Endometrial microvascular endothelial cells (primary cell): Measurements from ENCODE around the gene C9orf72. TPM values are rescaled to one million over a fixed set of nuclear protein-coding genes. Genes with fewer than 3 reads are reported as not detected.

ENCODE experiments used
- in situ Hi-C: cut with HindIII; loops from 2 replicates; pipeline ENCODE4 v1.10.0; 2017; ENCODE audit warnings: low sequenced_read_pairs, low pct_unique_long_range_greater_than_20kb; ENCODE audit errors: inconsistent ontology term
- total RNA-seq: library from RNA; depleted of rRNA; stranded (reverse); fragments of >200 nt; gene quantifications from one replicate; pipeline ENCODE4 v1.2.3, GENCODE V29; 2015; ENCODE audit errors: inconsistent ontology term

The C9orf72 gene
- total RNA-seq, 1 donor from 2014 or later, result 8.3 TPM

- in situ Hi-C loops, result no loop called here
Measured at GRCh38 chr9:27545471-27545870, 27.8 kb downstream of the C9orf72 start.

- in situ Hi-C loops, result no loop called here
Measured at GRCh38 chr9:27542508-27542907, 30.8 kb downstream of the C9orf72 start.

- in situ Hi-C loops, result no loop called here
Measured at GRCh38 chr9:27541740-27542139, 31.5 kb downstream of the C9orf72 start.

- in situ Hi-C loops, result no loop called here
Measured at GRCh38 chr9:27540502-27540901, 32.8 kb downstream of the C9orf72 start.

- in situ Hi-C loops, result no loop called here
Measured at GRCh38 chr9:27539479-27540441, 33.5 kb downstream of the C9orf72 start.

- in situ Hi-C loops, result no loop called here
Measured at GRCh38 chr9:27538647-27539046, 34.6 kb downstream of the C9orf72 start.

- in situ Hi-C loops, result no loop called here
Measured at GRCh38 chr9:27537756-27538155, 35.5 kb downstream of the C9orf72 start.

- in situ Hi-C loops, result no loop called here
Measured at GRCh38 chr9:27537027-27537435, 36.2 kb downstream of the C9orf72 start.

- in situ Hi-C loops, result no loop called here
Measured at GRCh38 chr9:27536168-27536567, 37.1 kb downstream of the C9orf72 start.

GRCh38 chr9:27535701-27536118, 37.6 kb downstream of the C9orf72 start:
- in situ Hi-C loops, result no loop called here

- in situ Hi-C loops, result no loop called here
Measured at GRCh38 chr9:27534658-27535209, 38.5 kb downstream of the C9orf72 start.

- in situ Hi-C loops, result no loop called here
Measured at GRCh38 chr9:27534131-27534530, 39.1 kb downstream of the C9orf72 start.

- in situ Hi-C loops, result no loop called here
Measured at GRCh38 chr9:27533311-27533710, 40.0 kb downstream of the C9orf72 start.

- in situ Hi-C loops, result no loop called here
Measured at GRCh38 chr9:27532046-27532445, 41.2 kb downstream of the C9orf72 start.

GRCh38 chr9:27530915-27531755, 42.1 kb downstream of the C9orf72 start:
- in situ Hi-C loops, result no loop called here

GRCh38 chr9:27529316-27530278, 43.7 kb downstream of the C9orf72 start, which contains the start of gene MOB3B:
MOB3B (minus strand) TSS chr9:27529814; CDS start chr9:27455550, 74,264 bp downstream.
- in situ Hi-C loops, result loop anchor here (10.0 kb wide), 1 partner anchor 195 kb away; no protein-coding TSS in a partner anchor

- in situ Hi-C loops, result loop anchor here (10.0 kb wide), 1 partner anchor 194 kb away; no protein-coding TSS in a partner anchor
Measured at GRCh38 chr9:27528886-27529315, 44.4 kb downstream of the C9orf72 start.
